HG03095 (cell line): ENCODE results near the gene CDHR5.
"Not testable (repeated sequence)": the region's sequence is repeated elsewhere in the genome, so short reads cannot be mapped to it uniquely, and the experiment has no call there.

Experiments used
- ATAC-seq: cut with Tn5 transposase; IDR thresholded peaks from one replicate; pipeline ENCODE4 v1.9.1; 2021; ENCODE audit warnings: moderate library complexity; ENCODE audit not compliant: unreplicated experiment

Gene CDHR5

GRCh38 chr11:589798-590197 is 35.0 kb downstream of the CDHR5 start:
- no peak for ATAC-seq

DNA sequence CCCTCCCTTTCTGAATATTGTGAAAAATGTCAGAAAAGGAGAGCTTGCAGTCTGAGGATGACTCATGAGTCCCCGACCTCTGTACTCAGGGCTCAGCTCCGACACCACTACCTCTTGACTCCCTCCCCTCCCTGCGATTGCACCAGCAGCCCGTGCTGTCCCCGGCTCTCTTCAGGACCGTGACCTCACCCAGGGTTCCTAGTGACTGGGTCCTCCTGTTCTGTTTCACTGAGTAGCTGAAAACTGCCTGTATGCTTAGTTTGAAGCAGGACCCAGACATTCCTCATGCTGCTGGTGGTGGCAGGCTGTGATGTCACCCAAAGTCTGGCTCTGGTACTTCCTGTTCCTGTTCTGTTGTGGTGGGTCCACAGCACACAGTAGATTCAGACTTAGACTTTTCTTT is 36.8 kb downstream of the CDHR5 start:
- ATAC-seq, result no peak

DNA sequence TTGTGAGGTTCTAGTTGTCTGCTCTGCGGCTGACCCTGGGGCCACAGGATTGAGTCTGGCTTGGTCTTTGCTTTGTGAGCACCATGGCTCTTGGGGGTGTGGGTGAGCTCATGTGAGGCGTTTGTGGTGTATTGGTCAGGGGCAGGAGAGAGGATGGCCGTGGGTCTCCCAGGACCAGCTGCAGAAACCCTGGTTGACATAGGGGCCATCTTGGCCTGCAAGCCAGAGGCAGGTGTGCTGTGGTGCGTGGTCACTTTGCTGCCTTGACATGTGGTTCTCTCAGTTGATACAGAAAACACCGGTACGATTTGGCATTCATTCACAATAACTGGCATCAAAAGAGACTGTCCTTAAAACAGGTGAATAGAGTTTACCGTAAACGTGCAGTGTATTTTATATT is 37.2 kb downstream of the CDHR5 start:
- ATAC-seq, result no peak

DNA sequence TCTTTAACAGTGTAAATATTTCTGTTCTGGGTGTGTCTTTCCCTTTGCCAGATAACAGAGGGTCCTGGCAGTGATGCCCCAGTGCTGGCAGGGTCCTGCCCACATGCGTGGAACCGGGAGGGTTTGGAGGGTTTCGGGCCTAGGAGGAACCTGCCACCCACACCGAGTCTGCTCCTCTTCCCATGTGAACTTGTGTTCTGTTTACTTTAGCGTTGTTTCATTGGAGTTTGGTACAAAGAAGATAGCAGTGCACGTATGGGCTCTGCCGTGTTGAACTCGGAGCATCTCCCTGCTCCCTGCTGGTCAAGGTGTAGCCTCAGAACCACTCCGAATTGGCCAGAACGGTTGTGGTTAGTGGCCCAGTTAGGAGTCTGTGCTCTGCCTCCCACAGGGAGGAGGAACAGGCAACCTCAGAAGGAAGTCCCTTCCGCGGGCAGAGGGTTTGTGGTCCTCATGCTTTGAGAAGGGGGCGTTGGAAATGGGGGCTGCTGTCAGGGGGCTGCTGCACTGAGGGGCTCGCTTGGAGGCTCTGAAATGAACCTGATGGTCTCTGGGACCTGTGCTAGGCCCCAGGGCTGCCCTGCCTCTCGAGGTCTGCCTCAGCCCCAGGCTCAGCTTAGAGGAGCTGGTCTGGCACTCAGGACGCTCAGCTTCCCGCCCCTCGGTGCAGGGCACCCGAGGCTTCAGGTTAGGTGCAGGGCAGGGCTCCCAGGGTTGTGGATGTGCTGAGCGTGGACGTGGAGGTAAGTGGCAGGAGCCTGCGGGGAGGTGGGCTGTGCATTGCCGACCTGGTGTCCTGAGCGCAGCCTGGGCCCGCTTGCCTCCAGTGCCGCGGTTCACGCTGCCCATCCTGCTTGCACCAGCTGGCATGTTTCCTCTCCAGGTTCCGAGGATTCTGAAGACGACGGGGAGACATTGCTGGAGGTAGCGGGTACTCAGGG is 38.1 kb downstream of the CDHR5 start:
- ATAC-seq, result no peak

DNA sequence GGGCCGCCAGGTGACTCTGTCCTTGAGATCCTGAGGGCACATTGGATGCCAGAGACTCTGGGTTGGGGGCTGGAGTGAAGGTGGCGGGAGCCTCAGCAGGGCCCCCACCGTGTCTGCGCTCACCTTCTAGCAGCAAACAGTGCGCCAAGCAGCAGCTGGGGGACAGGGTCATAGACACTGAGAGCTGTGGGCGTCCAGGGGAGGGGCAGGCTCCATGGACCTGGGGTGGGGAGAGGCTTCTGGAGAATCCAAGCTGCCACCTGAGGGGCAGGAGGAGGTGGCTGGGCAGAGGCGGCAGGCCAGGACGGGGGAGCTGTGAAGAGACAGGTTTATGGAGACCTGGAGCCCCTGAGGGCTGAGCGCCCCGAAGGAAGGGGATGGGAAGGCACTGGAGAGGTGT is 40.5 kb downstream of the CDHR5 start:
- ATAC-seq, result no peak

GRCh38 chr11:581752-582151 is 43.0 kb downstream of the CDHR5 start:
- ATAC-seq, result no peak

GRCh38 chr11:581342-581741 is 43.4 kb downstream of the CDHR5 start:
- no peak for ATAC-seq

GRCh38 chr11:579830-580601 is 44.7 kb downstream of the CDHR5 start:
- ATAC-seq, result no peak

- ATAC-seq, result no peak
Measured at GRCh38 chr11:578276-579035, 46.3 kb downstream of the CDHR5 start.

GRCh38 chr11:577611-577894 is 47.2 kb downstream of the CDHR5 start:
- ATAC-seq, result no peak

DNA sequence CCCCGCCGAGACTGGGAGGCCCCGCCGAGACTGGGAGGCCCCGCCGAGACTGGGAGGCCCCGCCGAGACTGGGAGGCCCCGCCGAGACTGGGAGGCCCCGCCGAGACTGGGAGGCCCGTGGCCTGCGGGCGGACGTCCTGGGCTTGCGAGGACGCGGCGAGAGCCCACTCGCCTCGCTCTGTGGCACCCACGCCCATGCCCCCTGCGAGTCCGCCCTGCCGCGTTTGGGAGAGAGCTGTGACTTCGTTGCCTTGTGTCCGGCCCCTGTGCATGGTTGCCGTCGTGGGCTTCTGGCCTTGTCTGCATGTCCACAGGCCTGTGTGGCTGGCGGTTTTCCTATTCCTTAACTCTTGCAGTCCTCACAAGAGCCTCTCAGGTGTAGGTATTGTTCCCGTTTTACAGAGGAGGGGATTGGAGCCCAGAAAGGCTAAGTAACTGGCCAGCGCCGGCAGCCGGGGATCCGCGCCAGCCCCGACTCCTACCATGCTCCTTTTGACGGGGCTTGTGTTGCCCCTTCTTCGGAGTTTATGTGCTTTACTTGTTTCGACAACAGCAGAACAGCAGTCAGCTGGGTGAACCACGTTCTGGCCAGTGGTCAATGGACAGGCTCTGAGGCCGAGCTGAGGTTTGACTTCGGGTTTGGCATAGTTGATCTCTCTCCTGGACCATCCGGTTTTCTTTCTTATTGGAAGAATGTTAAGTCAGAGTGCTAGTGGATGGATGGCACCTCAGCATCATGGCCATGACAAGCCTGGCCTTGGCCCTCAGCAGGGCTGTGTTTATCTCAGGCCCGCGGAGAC is 47.7 kb downstream of the CDHR5 start:
- ATAC-seq, result no peak

GRCh38 chr11:575996-576768 is 48.6 kb downstream of the CDHR5 start, which contains the start of gene PHRF1:
Gene PHRF1 (plus strand): TSS chr11:576470. CDS start chr11:581513, 5,043 bp downstream.
- ATAC-seq, result peak; percentile 66

GRCh38 chr11:575313-575995 is 49.3 kb downstream of the CDHR5 start:
- ATAC-seq, result peak; percentile 37

DNA sequence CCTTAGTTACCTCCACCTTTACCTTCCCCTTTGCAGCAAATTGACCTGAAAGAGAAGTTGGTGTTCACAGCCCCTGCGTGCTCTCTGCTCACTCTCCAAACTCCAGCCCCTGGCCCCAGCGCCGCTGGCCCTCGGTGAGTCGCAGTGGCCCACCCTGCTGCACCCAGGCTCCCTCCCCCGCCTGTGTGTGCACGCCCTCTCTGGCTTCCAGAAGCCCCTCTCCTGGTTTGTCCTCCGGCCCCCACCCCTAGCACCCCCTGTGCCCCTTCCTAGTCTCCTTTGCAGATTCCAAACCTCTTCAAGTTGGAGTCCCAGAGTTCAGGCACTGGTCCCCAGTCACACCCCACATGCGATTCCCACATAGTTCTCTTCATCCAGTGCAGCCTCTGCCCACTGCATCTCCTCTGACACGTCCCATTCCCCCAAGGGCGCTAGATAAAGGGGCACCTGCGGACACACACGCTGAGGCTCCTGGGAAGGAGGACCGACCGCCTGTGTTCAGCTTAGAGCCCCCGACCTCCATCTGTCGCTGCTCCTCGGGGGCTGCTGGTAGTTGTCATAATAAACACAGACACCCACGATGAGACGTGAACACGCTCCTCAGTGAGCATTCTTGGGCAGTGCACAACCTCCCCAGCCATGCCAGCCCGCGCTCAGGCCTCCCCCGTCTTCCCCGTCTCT is 50.0 kb downstream of the CDHR5 start:
- no peak for ATAC-seq

GRCh38 chr11:574031-574570 is 50.7 kb downstream of the CDHR5 start:
- ATAC-seq, result not testable (repeated sequence)

GRCh38 chr11:573146-573759 is 51.5 kb downstream of the CDHR5 start:
- ATAC-seq, result no peak

DNA sequence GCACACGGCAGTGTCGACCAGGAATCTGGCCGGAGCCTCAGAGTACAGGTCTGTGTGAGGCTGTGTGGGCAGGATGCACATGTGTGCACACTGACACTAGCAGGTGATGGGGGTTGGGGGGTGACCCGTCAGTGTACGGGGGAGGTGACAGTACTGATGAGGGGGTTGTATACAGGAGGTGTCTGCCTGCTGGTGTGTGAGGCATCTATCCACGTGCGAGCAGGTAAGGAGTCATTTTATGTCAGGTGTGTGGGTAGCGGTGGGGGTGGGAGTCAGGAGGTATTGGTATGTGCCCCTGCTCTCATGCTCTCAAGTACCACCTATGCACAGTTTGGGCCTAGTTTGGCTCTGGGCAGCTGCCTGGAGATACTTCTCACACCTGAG is 53.0 kb downstream of the CDHR5 start:
- no peak for ATAC-seq
